Spinal cord (tissue), 10 donors: ENCODE measurements around the gene TSEN34. TPM values are rescaled to one million over a fixed set of nuclear protein-coding genes. Genes with fewer than 3 reads are reported as not detected.
A peak's percentile ranks its signal among the peaks of the same experiment; 100 is the strongest.
"Not testable (repeated sequence)": the region's sequence is repeated elsewhere in the genome, so short reads cannot be mapped to it uniquely, and the experiment has no call there.

Experiments used
- DNase-seq, 6 donors: peaks; one replicate each; pipeline versions ENCODE4 v3.0.0 to v3.0.0-alpha.2; 2013 to 2015; ENCODE audit warnings: low spot score in 6 of 6, low read depth in 4 of 6
- H3K27ac ChIP-seq: one replicate; pipeline ENCODE4 v1.5.1; 2013; ENCODE audit warnings: low read depth, low read length, control low read depth
- H3K27me3 ChIP-seq: one replicate; pipeline ENCODE4 v1.6.1; 2013; ENCODE audit warnings: low read length; ENCODE audit not compliant: control insufficient read depth, insufficient read depth
- H3K36me3 ChIP-seq: one replicate; pipeline ENCODE4 v1.6.1; 2013; ENCODE audit warnings: low read length; ENCODE audit not compliant: control insufficient read depth, insufficient read depth
- H3K4me1 ChIP-seq: one replicate; pipeline ENCODE4 v1.6.1; 2013; ENCODE audit warnings: low read length; ENCODE audit not compliant: control insufficient read depth, insufficient read depth
- H3K4me3 ChIP-seq: one replicate; pipeline ENCODE4 v1.5.1; 2013; ENCODE audit warnings: low read depth, low read length, control low read depth
- H3K9me3 ChIP-seq: one replicate; pipeline ENCODE4 v1.6.1; 2013; ENCODE audit warnings: low read length; ENCODE audit not compliant: control insufficient read depth, insufficient read depth
- WGBS: methylation state at CpG from one replicate; pipeline ENCODE4 v1.1.5; 2013; ENCODE audit warnings: missing lambda C conversion rate; ENCODE audit not compliant: insufficient coverage; 5-methylcytosine and 5-hydroxymethylcytosine counted together
- polyA plus RNA-seq, 2 donors: library from polyadenylated mRNA; unstranded; fragments of 120-200 nt; gene quantifications; one replicate each; pipeline ENCODE4 v1.2.1, GENCODE V29; 2013; ENCODE audit not compliant: insufficient read length in 2 of 2
- total RNA-seq, 2 donors: library from RNA; depleted of rRNA in 1 of 2; stranded (reverse); fragments of 120-200 nt in 1 of 2; fragments of >200 nt in 1 of 2; gene quantifications; one replicate each; pipeline versions ENCODE4 v1.2.3 to v1.2.4, GENCODE V29; 2013 to 2014
- donor health status: healthy.

The TSEN34 gene
- total and polyA plus RNA-seq, 4 donors: 24.6 to 53.0 (median 46.3) TPM

DNA sequence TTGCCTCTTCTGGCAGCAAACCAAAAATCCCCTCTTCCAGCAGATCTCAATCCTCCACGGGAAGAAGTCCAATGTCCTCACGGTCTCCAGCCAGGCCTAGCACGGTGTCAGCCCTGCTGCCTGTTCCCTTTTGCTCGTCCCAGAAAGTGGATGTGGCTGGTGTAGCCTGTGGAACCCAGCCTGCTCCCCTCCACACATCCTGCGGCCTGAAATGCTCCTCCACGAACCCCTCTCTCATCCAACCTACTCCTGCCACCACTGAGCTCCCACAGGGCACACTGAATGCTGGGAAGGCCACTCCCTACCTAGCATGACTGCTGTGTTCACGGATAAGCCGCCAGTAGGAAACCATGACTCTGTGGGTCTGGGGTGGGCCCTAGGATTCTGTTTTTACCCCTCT, 4.8 kb upstream of the TSEN34 start:
- Histone ChIP-seq H3K36me3 (peaks cover 42% of the 10 kb centered on the region), H3K4me3 (no peak overlapping the region), H3K27ac (no peak overlapping the region), H3K27me3 (no peaks in the 10 kb centered on the region), H3K4me1 (peaks cover 12% of the 10 kb centered on the region), H3K9me3 (no peaks in the 10 kb centered on the region)
- DNase-seq: no peak
- 89% methylated on average over 7 of the region's 8 CpGs for WGBS

DNA sequence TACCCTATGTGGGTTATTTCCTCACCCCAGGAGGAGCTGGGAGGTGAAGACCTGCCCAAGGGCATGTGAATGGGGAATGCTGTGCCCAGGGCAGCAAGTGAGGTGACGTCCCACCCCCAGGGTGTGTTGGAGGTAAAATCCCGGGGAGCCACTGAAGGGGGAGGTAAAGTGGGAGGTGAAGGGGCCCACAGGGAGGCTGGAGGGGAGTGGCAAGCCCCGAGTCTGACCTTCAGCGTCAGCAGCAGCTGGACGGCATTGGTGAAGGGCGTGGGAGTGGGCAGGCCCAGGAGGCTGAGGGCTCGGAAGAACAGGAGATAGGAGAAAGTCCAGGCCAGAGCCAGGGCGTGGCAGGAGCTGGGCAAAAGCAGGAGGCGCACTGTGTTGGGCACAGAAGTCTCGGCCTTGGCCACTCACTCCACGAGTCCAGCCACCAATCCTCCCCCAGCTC, 4.2 kb upstream of the TSEN34 start:
- H3K9me3 ChIP-seq: no peaks in the 10 kb centered on the region
- no peaks in the 10 kb centered on the region for H3K27me3 ChIP-seq
- peaks cover 18% of the 10 kb centered on the region for H3K4me1 ChIP-seq
- no peak for DNase-seq
- no peak overlapping the region for H3K27ac ChIP-seq
- 91% methylated on average over 7 of the region's 11 CpGs for whole genome bisulfite sequencing
- no peak overlapping the region for H3K4me3 ChIP-seq
- peaks cover 41% of the 10 kb centered on the region for H3K36me3 ChIP-seq

DNA sequence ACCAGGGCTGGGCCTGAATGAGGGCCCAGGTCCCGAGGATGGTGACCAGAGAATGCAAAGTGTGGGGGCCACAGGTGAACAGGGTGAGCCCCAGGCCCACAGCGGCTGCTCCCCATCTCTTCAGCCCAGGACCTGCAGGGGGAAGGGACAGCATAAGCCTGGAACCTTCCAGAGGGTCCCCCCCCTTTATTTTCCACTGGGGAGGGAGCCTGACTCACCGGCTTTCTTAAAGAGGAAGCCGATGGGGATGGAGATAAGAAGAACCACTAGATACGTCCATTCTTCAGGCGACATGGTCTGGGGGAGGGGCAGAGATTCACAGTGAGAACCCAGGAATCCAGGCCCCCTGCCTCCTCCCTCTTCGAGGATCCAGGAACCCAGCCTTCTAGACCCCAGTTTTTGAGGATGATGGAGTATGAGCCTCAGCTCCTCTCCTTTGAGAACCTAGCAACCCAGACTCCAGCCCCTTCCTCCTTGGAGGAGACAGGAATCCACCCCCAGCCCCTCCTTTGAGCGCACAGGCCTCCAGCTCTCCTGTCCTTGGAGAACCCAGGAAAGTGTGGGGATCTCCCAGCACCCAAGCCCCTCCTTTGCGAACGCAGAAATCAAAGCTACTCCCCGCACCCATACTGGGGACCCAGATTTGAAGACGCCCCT, 2.8 kb upstream of the TSEN34 start:
- H3K4me3 ChIP-seq: peak overlapping the region; percentile 62
- WGBS: 33% methylated on average over 8 of the region's 12 CpGs
- peaks cover 46% of the 10 kb centered on the region for H3K36me3 ChIP-seq
- H3K4me1 ChIP-seq: peaks cover 24% of the 10 kb centered on the region
- H3K9me3 ChIP-seq: no peaks in the 10 kb centered on the region
- DNase-seq: no peak
- peak overlapping the region; percentile 100 for H3K27ac ChIP-seq
- no peaks in the 10 kb centered on the region for H3K27me3 ChIP-seq

DNA sequence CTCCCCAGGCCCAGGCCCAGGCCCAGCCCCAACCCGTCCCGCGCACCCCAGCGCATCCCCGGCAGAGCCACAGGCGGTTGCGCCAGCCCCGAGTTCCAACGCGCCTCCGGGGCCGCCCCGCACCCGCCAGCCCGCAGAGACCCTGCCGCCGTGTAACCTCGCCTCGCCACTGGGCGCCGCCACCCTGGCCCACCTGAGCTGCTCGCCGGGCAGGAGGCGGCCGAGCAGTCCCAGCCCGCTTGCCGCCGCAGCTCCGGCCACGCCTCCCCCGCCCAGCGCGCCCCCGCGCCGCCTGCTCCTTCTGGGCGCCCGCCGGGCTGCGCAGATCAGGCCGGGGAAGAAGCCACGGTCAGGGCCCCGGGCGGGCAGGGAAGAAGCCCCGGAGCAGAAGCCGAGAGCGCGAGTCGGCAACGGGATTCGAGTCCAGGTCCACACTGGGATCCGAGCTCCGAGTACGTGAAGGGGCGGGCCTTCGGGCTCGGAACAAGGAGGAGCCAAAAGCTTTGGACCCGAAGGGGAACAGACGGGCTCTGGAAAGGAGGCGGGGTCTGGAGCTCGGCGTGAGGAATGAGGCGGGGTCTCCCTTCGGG, 1.9 kb upstream of the TSEN34 start, which contains the start of gene MBOAT7:
Gene MBOAT7 (minus strand): TSS at position 436 of the 590 bp plus-strand sequence. CDS start 1,072 bp downstream, outside the sequence.
- no peak for DNase-seq
- Histone ChIP-seq H3K9me3 (no peaks in the 10 kb centered on the region), H3K4me1 (peaks cover 24% of the 10 kb centered on the region), H3K27me3 (no peaks in the 10 kb centered on the region), H3K36me3 (peaks cover 43% of the 10 kb centered on the region), H3K4me3 (peak within 1 kb of the TSS; percentile 92), H3K27ac (peak within 1 kb of the TSS; percentile 100)
- WGBS: under 1% methylated on average over 64 of the region's 64 CpGs

DNA sequence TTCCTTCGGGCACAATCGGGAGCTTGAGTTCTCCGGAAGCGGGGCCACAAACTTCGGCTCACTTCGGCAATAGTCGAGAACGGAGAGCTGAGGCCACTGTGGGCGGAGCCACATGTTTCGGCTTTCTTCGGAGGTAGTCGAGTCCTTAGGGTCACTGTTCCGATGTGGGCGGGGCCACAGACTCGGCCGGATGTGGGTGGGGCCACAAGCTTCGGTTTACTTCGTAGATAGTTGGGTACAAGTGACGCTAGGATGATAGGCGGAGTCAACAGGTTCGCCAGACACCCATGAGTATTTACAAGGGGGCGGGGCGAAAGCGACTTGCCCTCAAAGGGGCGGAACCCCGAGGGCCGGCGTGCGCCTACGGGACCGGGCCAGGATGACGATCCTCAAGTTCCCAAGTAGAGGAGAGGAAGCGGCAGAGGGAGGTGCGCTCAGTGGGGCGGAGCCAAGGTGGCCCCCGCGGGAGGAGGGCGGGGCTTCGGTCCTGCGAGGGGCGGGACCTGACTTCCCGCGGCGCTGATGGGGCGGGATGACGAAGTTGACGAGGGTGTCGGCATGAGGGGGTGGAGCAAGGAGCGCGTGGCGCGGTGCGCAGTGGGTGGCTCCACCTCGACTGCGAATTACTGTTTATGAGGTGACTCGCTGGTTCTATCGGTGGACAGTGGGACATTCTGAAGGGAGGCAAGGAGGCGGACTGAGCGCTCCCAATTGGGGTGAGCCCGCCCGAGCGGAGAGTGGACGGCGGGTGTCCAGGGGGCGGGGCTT, 1.2 kb upstream of the TSEN34 start:
- 0% methylated on average over 65 of the region's 65 CpGs for WGBS
- peaks cover 24% of the 10 kb centered on the region for H3K4me1 ChIP-seq
- peak overlapping the region; percentile 92 for H3K4me3 ChIP-seq
- H3K27ac ChIP-seq: peak overlapping the region; percentile 100
- peaks cover 44% of the 10 kb centered on the region for H3K36me3 ChIP-seq
- no peaks in the 10 kb centered on the region for H3K9me3 ChIP-seq
- no peaks in the 10 kb centered on the region for H3K27me3 ChIP-seq
- DNase-seq: peak; percentile 100

DNA sequence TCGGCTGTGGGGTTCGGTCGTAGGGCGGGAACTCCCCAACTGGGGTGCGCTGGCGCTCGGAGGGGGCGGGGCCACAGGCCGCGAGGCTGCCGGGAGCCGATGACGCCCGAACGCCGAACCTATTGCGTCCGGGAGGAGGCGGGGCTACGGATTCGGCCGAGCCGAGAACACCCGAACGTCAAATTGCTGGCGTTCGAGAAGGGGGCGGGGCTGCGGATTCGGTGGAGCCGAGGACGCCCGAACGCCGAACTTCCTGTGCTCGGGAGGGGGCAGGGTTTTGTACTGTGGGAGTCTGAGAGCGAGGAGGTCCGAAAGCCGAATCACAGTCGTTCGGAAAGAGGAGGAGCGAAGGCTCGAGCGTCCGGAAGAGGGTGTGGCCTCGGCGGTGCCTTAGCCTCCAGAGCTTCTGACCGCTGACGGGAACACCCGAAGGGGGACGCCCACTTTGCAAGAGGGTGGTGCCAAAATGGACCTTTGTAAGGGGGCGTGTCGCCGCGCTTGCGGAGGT, 551 bp upstream of the TSEN34 start:
- under 1% methylated on average over 56 of the region's 56 CpGs for WGBS
- no peaks in the 10 kb centered on the region for H3K27me3 ChIP-seq
- peak; percentile 98 to 100 (median 100) for DNase-seq
- no peaks in the 10 kb centered on the region for H3K9me3 ChIP-seq
- peaks cover 24% of the 10 kb centered on the region for H3K4me1 ChIP-seq
- peaks cover 46% of the 10 kb centered on the region for H3K36me3 ChIP-seq
- peak overlapping the region; percentile 100 for H3K27ac ChIP-seq
- H3K4me3 ChIP-seq: peak overlapping the region; percentile 92

DNA sequence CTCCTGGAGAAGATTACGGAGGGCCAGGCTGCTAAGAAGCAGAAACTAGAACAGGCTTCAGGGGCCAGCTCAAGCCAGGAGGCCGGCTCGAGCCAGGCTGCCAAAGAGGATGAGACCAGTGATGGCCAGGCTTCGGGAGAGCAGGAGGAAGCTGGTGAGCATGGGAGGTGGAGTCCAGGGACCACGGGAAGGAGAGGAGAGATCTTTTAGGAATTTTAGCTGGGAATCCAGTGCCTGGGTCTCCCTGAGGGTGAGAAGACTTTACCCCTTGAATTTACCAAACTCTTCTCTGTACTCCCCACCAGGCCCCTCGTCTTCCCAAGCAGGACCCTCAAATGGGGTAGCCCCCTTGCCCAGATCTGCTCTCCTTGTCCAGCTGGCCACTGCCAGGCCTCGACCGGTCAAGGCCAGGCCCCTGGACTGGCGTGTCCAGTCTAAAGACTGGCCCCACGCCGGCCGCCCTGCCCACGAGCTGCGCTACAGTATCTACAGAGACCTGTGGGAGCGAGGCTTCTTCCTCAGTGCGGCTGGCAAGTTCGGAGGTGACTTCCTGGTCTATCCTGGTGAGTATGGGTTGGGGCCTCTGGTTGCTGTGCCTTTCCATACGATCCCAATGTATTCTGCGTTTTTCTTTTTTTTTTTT, 824 bp downstream of the TSEN34 start:
- WGBS: 64% methylated on average over 14 of the region's 19 CpGs
- peak overlapping the region; percentile 92 for H3K4me3 ChIP-seq
- H3K4me1 ChIP-seq: peaks cover 24% of the 10 kb centered on the region
- H3K27me3 ChIP-seq: no peaks in the 10 kb centered on the region
- H3K27ac ChIP-seq: peak overlapping the region; percentile 100
- peaks cover 44% of the 10 kb centered on the region for H3K36me3 ChIP-seq
- no peaks in the 10 kb centered on the region for H3K9me3 ChIP-seq
- no peak for DNase-seq

DNA sequence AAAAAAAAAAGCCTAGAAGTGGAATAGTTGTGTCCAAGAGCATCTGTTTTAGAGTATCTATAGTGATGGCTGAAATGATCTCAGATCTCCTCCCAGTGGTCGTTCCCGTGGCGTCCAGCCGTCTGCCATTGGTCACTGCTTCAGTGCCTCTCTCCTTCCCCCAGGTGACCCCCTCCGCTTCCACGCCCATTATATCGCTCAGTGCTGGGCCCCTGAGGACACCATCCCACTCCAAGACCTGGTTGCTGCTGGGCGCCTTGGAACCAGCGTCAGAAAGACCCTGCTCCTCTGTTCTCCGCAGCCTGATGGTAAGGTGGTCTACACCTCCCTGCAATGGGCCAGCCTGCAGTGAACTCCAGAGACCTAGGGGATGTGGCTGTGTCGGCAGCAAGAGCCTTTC, 1.9 kb downstream of the TSEN34 start:
- Histone ChIP-seq H3K4me1 (peaks cover 22% of the 10 kb centered on the region), H3K36me3 (peaks cover 37% of the 10 kb centered on the region), H3K4me3 (no peak overlapping the region), H3K27me3 (no peaks in the 10 kb centered on the region), H3K27ac (no peak overlapping the region), H3K9me3 (no peaks in the 10 kb centered on the region)
- WGBS: 94% methylated on average over 7 of the region's 11 CpGs
- no peak for DNase-seq

DNA sequence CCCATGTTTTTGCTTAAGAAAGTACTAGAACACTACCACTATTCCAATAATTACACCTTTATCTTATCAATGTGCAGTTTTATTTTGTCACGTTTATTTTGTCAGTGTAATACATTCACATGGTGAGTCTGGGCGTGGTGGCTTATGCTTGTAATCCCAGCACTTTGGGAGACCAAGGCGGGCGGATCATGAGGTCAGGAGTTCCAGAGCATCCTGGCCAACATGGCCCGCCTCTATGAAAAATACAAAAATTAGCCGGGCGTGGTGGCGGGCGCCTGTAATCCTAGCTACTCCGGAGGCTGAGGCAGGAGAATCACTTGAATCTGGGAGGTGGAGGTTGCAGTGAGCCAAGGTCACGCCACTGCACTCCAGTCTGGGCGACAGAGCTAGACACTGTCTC, 3.4 kb downstream of the TSEN34 start:
- 94% methylated on average over 3 of the region's 12 CpGs for WGBS
- DNase-seq, H3K27ac ChIP-seq, H3K9me3 ChIP-seq, H3K27me3 ChIP-seq, H3K4me3 ChIP-seq: not testable (repeated sequence)
- peaks cover 35% of the 10 kb centered on the region for H3K36me3 ChIP-seq
- peaks cover 12% of the 10 kb centered on the region for H3K4me1 ChIP-seq
